ENCODE data around the gene TJP2. TPM values are rescaled to one million over a fixed set of nuclear protein-coding genes. Genes with fewer than 3 reads are reported as not detected.
A peak's percentile ranks its signal among the peaks of the same experiment; 100 is the strongest.

The TJP2 gene
- total RNA-seq, 1 experiment from 2014 or later = 15.2 TPM

GRCh38 chr9:69179037-69179436 lies 5.0 kb downstream of the TJP2 start:
- in situ Hi-C loops (cut with HindIII; ENCODE audit: low pct_unique_long_range_greater_than_20kb, low sequenced_read_pairs) = loop anchor here (25.0 kb wide), 2 partner anchors 92 to 158 kb away; partner anchors contain the start of gene ENTREP1

DNA sequence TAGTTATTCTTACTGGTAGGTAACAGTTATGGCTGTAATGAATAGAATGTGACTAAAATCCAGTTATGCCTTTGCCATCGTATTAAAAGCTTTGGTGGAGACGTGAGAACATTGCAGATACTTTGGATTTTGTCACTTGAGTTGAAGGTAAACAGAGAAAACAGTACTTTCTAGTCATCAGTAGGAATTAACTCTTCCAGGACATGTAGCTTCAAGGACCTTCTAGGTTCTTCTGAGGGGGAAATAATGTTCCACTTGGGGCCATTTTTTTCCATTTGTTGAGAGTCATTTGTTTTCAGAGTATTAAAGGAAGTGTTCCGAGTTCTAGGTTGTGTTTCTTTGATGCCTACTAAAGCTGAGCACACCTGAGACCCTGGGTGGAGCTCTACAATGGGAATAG lies 6.1 kb downstream of the TJP2 start:
- no peak for DNase-seq (ENCODE audit: low read depth, low spot score)
- in situ Hi-C loops (cut with HindIII; ENCODE audit: low pct_unique_long_range_greater_than_20kb, low sequenced_read_pairs) = loop anchor here (25.0 kb wide), 2 partner anchors 93 to 157 kb away; partner anchors contain the start of gene ENTREP1

More at GRCh38 chr9:69179037-69179436, 5.0 kb downstream of the TJP2 start:
- DNase-seq (ENCODE audit: low read depth, low spot score) = no peak

GRCh38 chr9:69180670-69181069 lies 6.6 kb downstream of the TJP2 start:
- in situ Hi-C loops (cut with HindIII; ENCODE audit: low pct_unique_long_range_greater_than_20kb, low sequenced_read_pairs) = loop anchor here (25.0 kb wide), 2 partner anchors 93 to 157 kb away; partner anchors contain the start of gene ENTREP1

GRCh38 chr9:69181908-69182353 lies 7.9 kb downstream of the TJP2 start:
- DNase-seq (ENCODE audit: low read depth, low spot score) = no peak
- in situ Hi-C loops (cut with HindIII; ENCODE audit: low pct_unique_long_range_greater_than_20kb, low sequenced_read_pairs) = loop anchor here (25.0 kb wide), 2 partner anchors 95 to 155 kb away; partner anchors contain the start of gene ENTREP1

More at GRCh38 chr9:69180670-69181069, 6.6 kb downstream of the TJP2 start:
- no peak for DNase-seq (ENCODE audit: low read depth, low spot score)

GRCh38 chr9:69184266-69184665 lies 10.2 kb downstream of the TJP2 start:
- DNase-seq (ENCODE audit: low read depth, low spot score) = no peak
- in situ Hi-C loops (cut with HindIII; ENCODE audit: low pct_unique_long_range_greater_than_20kb, low sequenced_read_pairs) = loop anchor here (25.0 kb wide), 2 partner anchors 97 to 153 kb away; partner anchors contain the start of gene ENTREP1

DNA sequence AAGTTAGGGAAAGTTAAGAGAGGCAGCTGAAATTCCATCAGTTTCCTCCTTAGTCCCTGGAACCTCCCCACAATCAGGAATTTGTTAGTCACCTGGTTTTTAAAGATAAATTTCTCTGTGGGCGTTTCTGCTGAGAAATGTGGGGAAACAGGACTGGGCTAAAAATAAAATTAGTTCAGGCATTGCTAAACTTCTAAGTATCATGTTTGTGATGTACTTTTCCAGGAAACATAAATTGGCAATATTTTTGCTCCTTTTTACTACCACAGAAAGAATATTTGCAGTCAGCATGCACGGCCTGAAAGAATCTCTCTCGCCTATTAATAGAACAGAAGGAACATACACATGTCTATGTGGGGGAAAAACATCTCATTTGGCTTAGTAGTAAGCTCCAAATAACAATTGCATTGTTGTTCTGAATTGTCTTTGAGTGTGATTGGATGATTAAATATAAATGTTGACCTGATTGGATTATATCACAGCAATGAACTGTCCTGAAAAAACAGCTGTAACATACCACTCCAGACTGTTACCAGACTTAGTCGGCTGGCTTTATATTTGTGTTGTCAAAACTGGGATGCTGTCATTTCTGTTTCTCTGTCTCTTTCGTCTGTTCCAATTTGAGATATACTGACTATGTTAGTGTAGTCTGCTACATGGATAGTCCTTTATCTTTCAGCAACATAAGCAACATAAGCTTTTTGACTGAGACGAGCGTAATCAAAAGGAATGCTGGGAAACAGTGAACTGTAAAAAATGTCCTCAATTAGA lies 12.9 kb downstream of the TJP2 start:
- in situ Hi-C loops (cut with HindIII; ENCODE audit: low pct_unique_long_range_greater_than_20kb, low sequenced_read_pairs) = loop anchor here (25.0 kb wide), 2 partner anchors 100 to 150 kb away; partner anchors contain the start of gene ENTREP1
- DNase-seq (ENCODE audit: low read depth, low spot score) = peak; percentile 52

DNA sequence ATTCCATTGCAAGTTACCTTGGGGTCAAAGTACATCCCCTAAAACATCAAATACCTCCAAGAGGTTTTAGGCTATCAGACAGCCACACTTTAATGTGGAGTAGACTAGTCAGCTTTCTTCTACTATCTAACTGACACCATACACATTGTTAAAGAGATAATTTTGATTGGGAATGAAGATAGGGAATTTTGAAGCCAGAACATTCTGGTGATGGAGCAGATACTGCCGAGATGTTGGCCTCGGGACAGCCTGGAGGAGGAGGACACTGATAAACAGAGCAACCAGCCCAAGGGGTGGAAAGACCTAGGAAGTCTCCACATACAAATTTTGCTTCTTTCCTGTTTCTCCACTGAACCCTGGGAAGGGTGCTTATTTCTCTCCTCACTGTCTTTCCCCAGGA lies 14.9 kb downstream of the TJP2 start:
- in situ Hi-C loops (cut with HindIII; ENCODE audit: low pct_unique_long_range_greater_than_20kb, low sequenced_read_pairs) = loop anchor here (25.0 kb wide), 2 partner anchors 102 to 148 kb away; partner anchors contain the start of gene ENTREP1

GRCh38 chr9:69190086-69190862 lies 16.2 kb downstream of the TJP2 start:
- DNase-seq (ENCODE audit: low read depth, low spot score) = no peak
- in situ Hi-C loops (cut with HindIII; ENCODE audit: low pct_unique_long_range_greater_than_20kb, low sequenced_read_pairs) = loop anchor here (25.0 kb wide), 2 partner anchors 103 to 147 kb away; partner anchors contain the start of gene ENTREP1

More for the DNA sequence above, 14.9 kb downstream of the TJP2 start:
- no peak for DNase-seq (ENCODE audit: low read depth, low spot score)

- no peak for DNase-seq (ENCODE audit: low read depth, low spot score)
- in situ Hi-C loops (cut with HindIII; ENCODE audit: low pct_unique_long_range_greater_than_20kb, low sequenced_read_pairs) = loop anchor here (25.0 kb wide), 2 partner anchors 104 to 146 kb away; partner anchors contain the start of gene ENTREP1
These were observed 16.7 kb downstream of the TJP2 start for GRCh38 chr9:69190863-69191181.

DNA sequence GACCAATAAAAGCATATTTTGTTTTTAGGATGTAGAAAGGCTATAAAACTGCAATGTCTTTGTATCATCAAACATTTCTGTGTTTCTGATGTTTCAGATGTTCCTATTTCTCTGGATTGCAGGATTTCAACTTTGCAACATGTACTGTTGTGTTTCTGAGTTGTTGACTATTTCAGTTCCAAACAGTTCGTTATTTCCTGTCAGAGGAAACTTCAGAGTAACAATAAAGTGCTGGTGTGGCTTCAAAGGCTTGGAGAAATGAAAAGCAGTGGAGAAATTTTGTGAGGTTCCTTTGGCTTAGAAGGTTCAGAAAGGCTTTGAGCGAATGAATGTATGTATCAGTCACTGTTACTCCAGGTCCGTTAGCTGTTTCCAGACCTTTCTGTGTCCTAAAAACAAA lies 17.2 kb downstream of the TJP2 start:
- in situ Hi-C loops (cut with HindIII; ENCODE audit: low pct_unique_long_range_greater_than_20kb, low sequenced_read_pairs) = loop anchor here (25.0 kb wide), 2 partner anchors 104 to 146 kb away; partner anchors contain the start of gene ENTREP1
- no peak for DNase-seq (ENCODE audit: low read depth, low spot score)

DNA sequence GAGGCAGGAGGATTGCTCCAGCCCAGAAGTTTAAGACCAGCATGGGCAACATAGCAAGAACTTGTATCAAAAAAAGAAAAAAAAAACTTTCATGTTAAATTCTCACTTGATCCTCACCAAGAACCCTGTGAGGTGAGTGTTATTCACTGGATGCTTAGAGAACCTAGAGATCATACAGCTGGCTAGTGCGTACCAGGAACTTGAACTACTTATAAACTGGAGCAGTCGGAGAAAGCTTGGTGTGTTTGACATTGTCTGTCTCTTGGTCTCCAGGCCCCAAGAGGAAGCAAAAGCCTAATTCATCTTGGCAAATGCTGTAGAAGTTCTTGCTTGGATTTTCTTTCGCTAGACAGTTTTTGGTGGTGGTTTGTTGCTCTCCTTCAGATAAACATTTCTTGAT lies 18.1 kb downstream of the TJP2 start:
- in situ Hi-C loops (cut with HindIII; ENCODE audit: low pct_unique_long_range_greater_than_20kb, low sequenced_read_pairs) = loop anchor here (25.0 kb wide), 2 partner anchors 105 to 145 kb away; partner anchors contain the start of gene ENTREP1
- DNase-seq (ENCODE audit: low read depth, low spot score) = no peak

- peak; percentile 31 for DNase-seq (ENCODE audit: low read depth, low spot score)
- in situ Hi-C loops (cut with HindIII; ENCODE audit: low pct_unique_long_range_greater_than_20kb, low sequenced_read_pairs) = loop anchor here (25.0 kb wide), 2 partner anchors 106 to 144 kb away; partner anchors contain the start of gene ENTREP1
These were observed 19.6 kb downstream of the TJP2 start for GRCh38 chr9:69193685-69194032.

- no peak for DNase-seq (ENCODE audit: low read depth, low spot score)
- in situ Hi-C loops (cut with HindIII; ENCODE audit: low pct_unique_long_range_greater_than_20kb, low sequenced_read_pairs) = loop anchor here (25.0 kb wide), 2 partner anchors 108 to 142 kb away; partner anchors contain the start of gene ENTREP1
These were observed 20.8 kb downstream of the TJP2 start for GRCh38 chr9:69194702-69195418.

- DNase-seq (ENCODE audit: low read depth, low spot score) = no peak
- in situ Hi-C loops (cut with HindIII; ENCODE audit: low pct_unique_long_range_greater_than_20kb, low sequenced_read_pairs) = loop anchor here (25.0 kb wide), 2 partner anchors 108 to 142 kb away; partner anchors contain the start of gene ENTREP1
These were observed 21.6 kb downstream of the TJP2 start for GRCh38 chr9:69195668-69196067.

GRCh38 chr9:69197687-69198086 lies 23.6 kb downstream of the TJP2 start:
- DNase-seq (ENCODE audit: low read depth, low spot score) = no peak
- in situ Hi-C loops (cut with HindIII; ENCODE audit: low pct_unique_long_range_greater_than_20kb, low sequenced_read_pairs) = loop anchor here (25.0 kb wide), 2 partner anchors 110 to 140 kb away; partner anchors contain the start of gene ENTREP1

GRCh38 chr9:69198521-69199220 lies 24.6 kb downstream of the TJP2 start:
- in situ Hi-C loops (cut with HindIII; ENCODE audit: low pct_unique_long_range_greater_than_20kb, low sequenced_read_pairs) = loop anchor here (25.0 kb wide), 2 partner anchors 111 to 139 kb away; partner anchors contain the start of gene ENTREP1
- DNase-seq (ENCODE audit: low read depth, low spot score) = no peak

Data from SK-MEL-5 (cell line).